Activated T-cell treated with anti-CD3 and anti-CD28 coated beads for 1 hour (primary cell): ENCODE data around the gene FAM78A.

ENCODE experiments used
- DNase-seq: peaks from one replicate; pipeline ENCODE4 v3.0.0-alpha.2; 2020; ENCODE audit warnings: low read depth

Gene FAM78A

DNA sequence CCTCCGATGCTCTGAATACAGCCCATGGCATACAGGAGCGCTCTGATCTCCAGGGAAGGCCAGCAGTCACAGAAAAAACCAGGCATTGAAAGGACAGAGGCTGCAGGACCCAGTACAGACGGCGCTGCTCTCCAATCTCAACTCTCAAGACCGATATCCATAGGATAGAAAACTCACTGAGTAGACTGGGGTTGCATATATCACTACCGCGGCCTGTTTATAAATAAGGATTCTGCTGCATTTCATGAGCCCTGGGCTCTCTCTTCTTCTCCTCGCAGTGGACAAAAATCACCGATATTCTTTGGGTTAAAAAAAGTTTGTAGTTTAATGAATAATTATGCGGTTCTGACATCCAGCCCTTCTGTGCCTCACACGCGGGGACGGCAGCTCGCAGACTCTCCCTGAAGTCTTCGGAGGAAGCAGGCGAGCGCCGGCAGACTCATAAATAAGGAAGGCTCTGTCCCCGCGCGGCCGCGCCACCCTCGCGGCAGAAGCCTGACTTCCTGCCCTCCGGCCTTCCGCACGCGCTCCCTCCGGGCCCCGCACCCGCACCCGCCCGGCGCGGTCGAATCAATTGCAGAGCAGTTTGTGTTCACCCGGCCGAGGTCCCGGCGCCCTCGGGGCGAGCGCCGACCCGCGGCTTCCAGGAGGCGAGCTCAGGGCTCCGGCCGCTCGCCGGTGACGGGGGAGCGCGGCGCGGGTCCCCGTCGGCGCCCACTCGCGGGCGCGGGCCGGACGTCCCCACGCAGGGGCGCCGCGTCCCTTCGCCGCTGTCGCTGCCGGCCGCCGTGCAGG is at the start of gene FAM78A:
Gene FAM78A, minus strand, starts transcription at position 417 of the 795 bp plus-strand sequence. Its CDS starts 331 bp downstream, at position 86.
- no peak for DNase-seq

DNA sequence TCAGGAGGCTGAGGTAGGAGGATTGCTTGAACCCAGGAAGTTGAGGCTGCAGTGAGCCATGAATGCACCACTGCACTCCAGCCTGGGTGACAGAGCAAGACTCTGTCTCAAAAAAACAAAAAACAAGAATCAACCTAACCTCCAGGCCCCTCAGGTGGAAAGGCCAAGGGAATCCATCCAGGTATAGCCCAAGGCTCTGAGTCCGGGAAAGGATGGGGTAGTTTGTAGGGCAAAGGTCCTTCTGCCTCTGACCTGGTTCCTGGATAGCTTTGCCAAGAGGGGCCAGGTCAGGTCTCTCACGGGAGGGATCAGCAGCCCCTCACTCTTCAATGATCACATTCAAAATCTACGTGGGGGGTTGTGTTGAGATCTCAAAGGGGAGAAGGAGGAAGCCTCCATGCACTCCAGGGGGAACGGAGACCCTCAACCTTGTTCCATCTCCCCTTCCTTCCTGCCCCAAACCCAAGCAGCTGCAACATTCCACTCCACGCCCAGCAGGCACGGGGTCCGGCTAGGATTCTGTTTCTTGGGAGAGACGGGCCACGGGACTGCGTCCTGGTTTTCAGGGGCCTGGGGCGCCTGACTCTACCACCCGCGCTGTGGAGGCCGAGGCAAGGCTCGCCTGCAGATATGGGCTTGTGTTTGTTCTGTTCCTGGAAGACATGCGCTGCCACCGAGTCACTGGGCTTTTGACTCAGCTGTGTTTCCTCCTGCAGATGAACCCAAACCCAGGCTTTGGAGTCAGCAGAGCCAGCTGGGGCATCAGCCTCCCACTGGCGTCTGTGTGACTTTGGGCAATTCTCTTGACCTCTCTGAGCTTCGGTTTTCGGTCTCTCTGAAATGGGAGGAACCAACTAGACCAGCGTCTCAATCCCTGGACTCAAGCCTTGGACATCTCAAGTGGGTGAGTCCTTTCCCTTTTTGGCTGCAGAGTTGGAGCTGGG is 48.7 kb upstream of the FAM78A start:
- DNase-seq: no peak

- DNase-seq: no peak
Measured at GRCh38 chr9:131323629-131324028, 47.3 kb upstream of the FAM78A start.

- no peak for DNase-seq
Measured at GRCh38 chr9:131320031-131320685, 43.8 kb upstream of the FAM78A start.

DNA sequence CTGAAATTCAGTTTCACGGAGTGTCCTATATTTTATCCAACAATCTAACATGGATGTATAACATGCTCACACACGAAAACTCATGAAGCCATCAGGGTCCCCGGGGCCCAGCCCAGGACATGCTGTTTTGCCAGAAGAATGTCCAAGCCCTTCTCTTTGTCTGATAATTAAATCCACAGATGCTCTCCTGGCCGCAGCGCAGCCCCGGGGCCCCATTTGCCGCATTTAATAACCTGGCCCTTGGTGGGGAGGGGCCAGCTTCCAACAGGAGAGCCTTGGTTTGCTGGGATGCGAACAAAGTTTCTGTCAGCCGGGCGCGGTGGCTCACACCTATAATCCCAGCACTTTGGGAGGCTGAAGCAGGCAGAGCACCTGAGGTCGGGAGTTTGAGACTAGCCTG is 43.2 kb upstream of the FAM78A start:
- no peak for DNase-seq

GRCh38 chr9:131318231-131319085 is 42.1 kb upstream of the FAM78A start:
- DNase-seq: no peak

DNA sequence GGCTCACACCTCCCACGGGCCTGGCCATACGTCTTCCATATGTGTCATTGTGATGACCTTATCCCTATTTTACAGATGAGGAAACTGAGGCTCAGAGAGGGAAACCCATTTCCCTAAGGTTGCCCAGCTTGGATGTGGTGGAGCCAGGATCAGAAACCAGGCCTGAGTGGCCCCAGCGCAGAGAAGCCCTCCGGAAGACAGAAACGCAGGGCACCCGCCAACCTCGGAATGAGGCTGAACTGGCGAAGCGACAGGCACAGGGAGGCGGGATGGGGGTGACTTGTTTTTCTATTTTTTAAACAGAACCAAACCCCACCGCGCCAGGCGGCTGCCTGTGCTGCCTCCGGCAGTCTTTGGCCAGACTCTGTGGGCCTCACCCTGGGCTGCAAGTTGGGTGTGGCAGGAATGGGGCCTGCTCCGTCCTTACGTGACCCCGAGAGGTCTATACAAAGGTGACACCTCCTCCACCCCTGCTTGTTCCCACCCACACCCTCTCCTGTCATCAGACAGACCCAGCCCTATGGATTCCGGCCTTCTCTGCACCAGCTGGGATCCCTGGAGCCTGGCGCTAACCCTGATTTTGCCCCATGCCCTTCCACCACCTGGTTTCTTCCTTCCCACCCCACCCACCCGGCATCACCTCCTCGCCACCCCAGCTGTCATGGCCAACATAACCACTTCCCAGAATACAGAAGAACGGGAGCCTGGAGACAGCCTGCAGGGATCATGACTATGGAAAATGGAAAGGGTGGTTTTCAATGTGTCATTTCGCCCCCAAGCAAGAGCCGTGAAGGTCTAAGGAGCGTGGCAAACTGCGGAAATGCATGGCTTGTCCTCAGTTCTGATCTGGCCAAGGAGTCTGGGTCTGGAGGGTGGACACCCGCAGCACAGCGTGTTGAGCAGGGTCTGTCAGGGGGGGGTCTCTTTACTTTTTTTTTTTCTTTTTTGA is 36.8 kb upstream of the FAM78A start:
- no peak for DNase-seq

- no peak for DNase-seq
Measured at GRCh38 chr9:131312246-131312645, 35.9 kb upstream of the FAM78A start.

- DNase-seq: peak; percentile 40
Measured at GRCh38 chr9:131310833-131311554, 34.7 kb upstream of the FAM78A start.

- no peak for DNase-seq
Measured at GRCh38 chr9:131309530-131310276, 33.4 kb upstream of the FAM78A start.

DNA sequence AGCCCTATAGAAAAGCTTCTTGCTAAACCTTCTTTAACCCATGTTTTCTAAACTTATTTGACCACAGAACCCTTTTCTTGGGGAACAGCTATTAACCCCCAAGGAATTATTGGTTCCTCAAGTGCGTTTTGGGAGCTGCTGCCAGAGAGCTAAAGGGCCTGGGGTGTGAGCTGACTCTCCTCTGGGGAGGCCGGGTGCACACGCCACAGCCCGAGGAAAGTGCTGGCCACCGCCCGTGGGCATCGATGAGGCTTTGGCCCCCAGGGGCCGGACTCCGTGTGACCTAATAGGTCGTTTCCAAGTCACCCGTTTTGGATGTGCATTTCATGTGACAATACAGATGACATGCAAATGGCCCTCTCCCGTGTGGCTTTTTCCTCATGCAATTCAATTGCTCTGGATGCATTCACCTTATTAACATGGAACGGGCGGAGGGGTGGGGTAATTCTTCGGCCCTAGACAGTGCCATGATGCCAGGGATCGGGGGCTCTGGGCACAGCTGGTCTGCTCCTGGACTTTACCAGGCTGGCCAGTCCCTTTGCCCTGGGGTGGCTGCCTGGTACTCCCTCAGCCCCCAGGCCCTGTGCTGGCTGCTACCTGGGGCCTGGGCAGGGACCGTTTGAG is 32.7 kb upstream of the FAM78A start:
- no peak for DNase-seq

DNA sequence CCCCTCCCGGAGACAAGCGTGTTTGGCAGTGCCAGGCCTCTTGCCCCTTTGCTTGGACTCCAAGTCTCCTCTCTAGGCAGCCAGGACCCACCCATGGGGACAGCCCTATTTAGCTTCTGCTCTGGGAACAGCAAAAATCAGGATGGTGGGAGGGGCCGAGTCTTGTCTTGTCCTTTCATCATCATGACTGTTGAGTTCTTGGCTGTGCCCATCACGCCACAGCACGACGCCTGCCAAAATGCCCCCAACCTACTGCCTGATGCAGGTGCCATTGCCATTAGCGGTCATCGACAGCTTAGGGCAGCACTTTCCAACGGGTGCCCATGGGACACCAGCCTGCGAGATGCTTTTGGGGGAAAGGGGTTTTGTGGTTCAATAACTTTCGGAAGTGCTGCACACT is 32.1 kb upstream of the FAM78A start:
- no peak for DNase-seq

- DNase-seq: no peak
Measured at GRCh38 chr9:131307974-131308373, 31.7 kb upstream of the FAM78A start.

DNA sequence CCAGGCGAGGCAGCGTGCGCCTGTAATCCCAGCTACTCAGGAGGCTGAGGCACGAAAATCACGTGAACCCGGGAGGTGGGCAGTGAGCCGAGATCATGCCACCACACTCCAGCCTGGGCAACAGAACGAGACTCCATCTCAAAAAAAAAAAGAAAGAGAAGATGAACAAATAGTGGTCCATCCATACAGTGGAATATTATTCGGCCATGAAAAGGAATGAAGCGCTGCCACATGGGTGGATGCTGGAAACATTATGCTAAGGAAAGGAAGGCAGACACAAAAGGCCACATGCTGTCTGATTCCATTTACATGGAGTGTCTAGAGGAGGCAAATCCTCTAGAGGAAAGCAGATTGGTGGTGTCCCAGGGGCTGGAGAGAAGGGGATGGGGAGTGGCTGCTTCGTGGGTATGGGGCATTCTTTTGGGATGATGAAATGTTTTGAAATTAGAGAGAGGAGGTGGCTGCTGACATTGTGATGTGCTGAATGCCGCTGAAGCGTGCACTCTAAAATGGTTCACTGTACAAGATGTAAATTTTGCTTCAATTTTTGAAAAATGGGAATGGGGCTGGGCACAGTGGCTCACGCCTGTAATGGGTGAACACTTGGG is 30.2 kb upstream of the FAM78A start:
- DNase-seq: no peak

DNA sequence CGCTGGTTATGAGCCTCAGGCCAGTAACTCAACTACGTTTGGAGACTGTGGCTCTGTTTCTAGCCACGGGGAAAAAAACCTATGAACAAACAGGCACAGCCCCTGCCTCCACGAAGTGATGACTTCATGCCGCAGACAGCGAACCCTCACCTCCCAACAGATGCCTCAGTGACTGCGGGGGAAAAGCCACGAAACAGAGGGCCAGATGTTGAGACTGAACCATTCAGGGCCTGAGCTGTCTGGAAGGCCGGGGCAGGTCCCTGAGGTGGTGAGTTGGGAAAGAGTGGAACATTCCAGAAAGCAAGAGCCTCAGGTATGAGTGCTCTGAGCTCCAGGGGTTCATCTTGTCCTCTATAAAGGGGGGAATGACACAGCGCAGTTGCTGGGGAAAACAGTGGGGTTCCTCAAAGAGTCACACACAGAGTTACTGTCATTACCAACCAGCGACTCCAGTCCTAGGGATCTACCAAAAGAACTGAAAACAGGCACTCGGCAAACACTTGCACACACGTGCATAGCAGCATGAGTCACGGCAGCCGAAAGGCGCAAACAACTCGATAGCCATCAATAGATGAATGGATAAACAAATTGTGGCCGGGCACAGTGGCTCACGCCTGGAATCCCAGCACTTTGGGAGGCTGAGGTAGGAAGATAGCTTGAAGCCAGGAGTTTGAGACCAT is 28.5 kb upstream of the FAM78A start:
- no peak for DNase-seq

- no peak for DNase-seq
Measured at GRCh38 chr9:131303381-131304321, 27.3 kb upstream of the FAM78A start.
